Esophagus squamous epithelium (tissue), 5 donors: ENCODE data around the gene LCE1F. TPM values are rescaled to one million over a fixed set of nuclear protein-coding genes. Genes with fewer than 3 reads are reported as not detected.

Experiments
- DNase-seq: peaks from one replicate; lab custom pipeline; 2025; lab: John Stamatoyannopoulos, UW
- H3K27ac ChIP-seq, 4 donors: fragments of 200-600 bp; sonication (generic); one replicate each; pipeline ENCODE4 v1.5.1; 2016 to 2019; ENCODE audit warnings: mild to moderate bottlenecking in 1 of 4
- H3K27me3 ChIP-seq, 4 donors: fragments of 200-600 bp; sonication (generic); 1 replicate in 3 of 4; 2 replicates in 1 of 4; pipeline versions ENCODE4 v1.5.1 to v1.6.0; 2017 to 2021; ENCODE audit warnings: antibody characterized with exemption in 1 of 4
- H3K36me3 ChIP-seq, 3 donors: fragments of 200-600 bp; sonication (generic); one replicate each; pipeline ENCODE4 v1.5.1; 2016 to 2019
- H3K4me1 ChIP-seq, 3 donors: fragments of 200-600 bp; sonication (generic); one replicate each; pipeline ENCODE4 v1.5.1; 2017 to 2019
- H3K4me3 ChIP-seq, 4 donors: fragments of 200-600 bp; sonication (generic); 1 replicate in 3 of 4; 2 replicates in 1 of 4; pipeline ENCODE4 v1.5.1; 2016 to 2019; ENCODE audit warnings: mild to moderate bottlenecking in 2 of 4, moderate library complexity in 1 of 4
- H3K9me3 ChIP-seq, 3 donors: fragments of 200-600 bp; sonication (generic); one replicate each; pipeline ENCODE4 v1.5.1; 2016 to 2019
- CTCF ChIP-seq, 6 experiments: fragments of 450-650 bp in 4 of 6; fragments of 200-600 bp in 2 of 6; sonication (generic) in 2 of 6; IDR thresholded peaks; one replicate each; pipeline ENCODE4 v1.5.1; 2016 to 2019; ENCODE audit warnings: antibody characterized with exemption in 6 of 6, mild to moderate bottlenecking in 4 of 6, moderate library complexity in 4 of 6
- POLR2A ChIP-seq, 4 donors: fragments of 450-650 bp; IDR thresholded peaks; one replicate each; pipeline ENCODE4 v1.6.1; 2017; ENCODE audit warnings: antibody characterized with exemption in 4 of 4, mild to moderate bottlenecking in 4 of 4, moderate library complexity in 3 of 4
- WGBS, 2 donors: methylation state at CpG; one replicate each; pipeline ENCODE4 v1.1.5; 2018; 5-methylcytosine and 5-hydroxymethylcytosine counted together
- intact Hi-C: fragments of 100-400 bp; cut with DNase I; formaldehyde crosslinking; loops from one replicate; pipeline ENCODE4 v1.15.0; 2022
- total RNA-seq, 4 donors: library from RNA; depleted of rRNA; stranded (reverse); fragments of >200 nt; gene quantifications; one replicate each; pipeline ENCODE4 v1.1.0, GENCODE V29; 2016
- donor health status: DM: yes; HTN: yes; CAD: no.

The LCE1F gene
- total RNA-seq, 4 donors from 2014 or later: not detected

DNA sequence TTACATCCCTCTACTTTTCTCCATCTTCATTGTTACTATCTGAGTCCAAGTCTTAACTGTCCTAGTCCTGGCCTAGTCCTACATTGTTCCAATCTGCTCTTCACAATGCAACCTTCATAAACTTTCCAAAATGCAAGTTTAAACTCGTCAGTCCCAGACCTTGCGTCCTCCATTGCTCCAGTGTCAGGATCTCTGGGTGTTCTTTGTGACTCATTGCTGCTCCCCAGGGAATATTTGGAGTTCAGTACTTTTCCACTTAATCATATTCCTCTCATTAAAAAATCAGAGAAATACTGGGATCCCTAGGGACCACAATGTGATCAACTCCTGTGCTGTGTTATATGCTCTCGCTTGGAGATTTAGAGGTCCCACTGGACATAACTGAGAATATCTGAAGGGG is 35.1 kb upstream of the LCE1F start:
- TF ChIP-seq CTCF (IDR thresholded peaks at IDR 0.05): no peak
- TF ChIP-seq POLR2A (IDR thresholded peaks at IDR 0.05): no peak
- peaks cover 0 to 7% (median 4%) of the 10 kb centered on the region in 3 donors for H3K4me1 ChIP-seq
- 46 to 69% methylated on average over 3 of the region's 3 CpGs for WGBS, 2 donors
- no peaks in the 10 kb centered on the region for H3K27me3 ChIP-seq
- no peaks in the 10 kb centered on the region for H3K36me3 ChIP-seq
- intact Hi-C loops: no loop called here
- no peak overlapping the region for H3K27ac ChIP-seq
- H3K9me3 ChIP-seq: no peaks in the 10 kb centered on the region
- no peak overlapping the region for H3K4me3 ChIP-seq
- no peak for DNase-seq

DNA sequence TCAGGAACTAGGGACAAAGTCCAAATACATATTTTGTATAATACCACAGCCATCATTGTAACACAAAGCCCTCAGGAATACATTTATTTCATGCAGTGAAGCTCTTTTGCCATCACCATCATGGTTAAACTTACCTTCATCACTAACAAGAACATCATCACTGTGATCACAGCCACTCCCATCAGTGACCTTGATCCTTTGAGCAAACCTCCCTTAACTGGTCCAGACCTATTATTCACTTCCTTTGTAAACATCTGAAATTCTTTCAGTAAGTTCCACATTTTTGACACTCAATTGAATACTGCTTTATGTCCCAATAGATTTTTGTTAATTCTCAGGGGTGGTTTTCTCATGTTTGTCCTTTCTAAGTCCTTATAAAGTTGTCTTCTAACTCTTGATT is 33.3 kb upstream of the LCE1F start:
- Histone ChIP-seq H3K4me3 (no peak overlapping the region), H3K36me3 (no peaks in the 10 kb centered on the region), H3K27ac (no peak overlapping the region), H3K9me3 (no peaks in the 10 kb centered on the region), H3K27me3 (no peaks in the 10 kb centered on the region), H3K4me1 (peaks cover 0 to 7% (median 4%) of the 10 kb centered on the region in 3 donors)
- intact Hi-C loops: no loop called here
- no peak for TF ChIP-seq CTCF (IDR thresholded peaks at IDR 0.05)
- TF ChIP-seq POLR2A (IDR thresholded peaks at IDR 0.05): no peak
- no peak for DNase-seq

- no peaks in the 10 kb centered on the region for H3K36me3 ChIP-seq
- no peaks in the 10 kb centered on the region for H3K27me3 ChIP-seq
- intact Hi-C loops: no loop called here
- no peak overlapping the region for H3K4me3 ChIP-seq
- 36 to 58% methylated on average over 2 of the region's 2 CpGs for WGBS, 2 donors
- peaks cover 0 to 7% (median 4%) of the 10 kb centered on the region in 3 donors for H3K4me1 ChIP-seq
- no peaks in the 10 kb centered on the region for H3K9me3 ChIP-seq
- DNase-seq: no peak
- TF ChIP-seq CTCF (IDR thresholded peaks at IDR 0.05) (no peak), POLR2A (IDR thresholded peaks at IDR 0.05) (no peak)
- no peak overlapping the region for H3K27ac ChIP-seq
These were observed 31.4 kb upstream of the LCE1F start for GRCh38 chr1:152743371-152744145.

DNA sequence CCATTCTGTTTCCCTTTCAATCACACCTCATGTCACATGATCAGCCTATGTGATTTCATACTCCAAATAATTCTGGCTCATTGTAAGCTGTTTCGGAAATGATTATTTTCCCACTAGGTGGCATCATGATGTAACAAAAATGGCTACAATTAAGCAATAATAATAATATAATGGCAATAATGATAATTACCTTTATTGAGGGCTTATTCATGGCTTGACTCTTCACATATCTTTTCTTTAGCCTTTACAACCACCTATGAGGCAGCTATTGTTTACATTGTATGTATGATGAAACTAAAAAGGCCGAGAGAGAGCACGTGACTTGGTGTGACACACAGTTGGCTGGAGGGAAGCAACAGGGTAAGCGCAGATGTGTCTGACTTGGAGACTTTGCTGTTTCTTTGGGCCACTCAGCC is 29.6 kb upstream of the LCE1F start:
- no peak overlapping the region for H3K27ac ChIP-seq
- intact Hi-C loops: no loop called here
- peaks cover 0 to 7% (median 0%) of the 10 kb centered on the region in 3 donors for H3K4me1 ChIP-seq
- H3K9me3 ChIP-seq: no peaks in the 10 kb centered on the region
- H3K4me3 ChIP-seq: no peak overlapping the region
- peak in 2 of 6 experiments; percentile 32 to 50 for TF ChIP-seq CTCF (IDR thresholded peaks at IDR 0.05)
- no peak for TF ChIP-seq POLR2A (IDR thresholded peaks at IDR 0.05)
- 31 to 38% methylated on average over 4 of the region's 4 CpGs for WGBS, 2 donors
- no peaks in the 10 kb centered on the region for H3K36me3 ChIP-seq
- H3K27me3 ChIP-seq: peaks cover 0 to 13% (median 0%) of the 10 kb centered on the region in 4 donors
- no peak for DNase-seq

DNA sequence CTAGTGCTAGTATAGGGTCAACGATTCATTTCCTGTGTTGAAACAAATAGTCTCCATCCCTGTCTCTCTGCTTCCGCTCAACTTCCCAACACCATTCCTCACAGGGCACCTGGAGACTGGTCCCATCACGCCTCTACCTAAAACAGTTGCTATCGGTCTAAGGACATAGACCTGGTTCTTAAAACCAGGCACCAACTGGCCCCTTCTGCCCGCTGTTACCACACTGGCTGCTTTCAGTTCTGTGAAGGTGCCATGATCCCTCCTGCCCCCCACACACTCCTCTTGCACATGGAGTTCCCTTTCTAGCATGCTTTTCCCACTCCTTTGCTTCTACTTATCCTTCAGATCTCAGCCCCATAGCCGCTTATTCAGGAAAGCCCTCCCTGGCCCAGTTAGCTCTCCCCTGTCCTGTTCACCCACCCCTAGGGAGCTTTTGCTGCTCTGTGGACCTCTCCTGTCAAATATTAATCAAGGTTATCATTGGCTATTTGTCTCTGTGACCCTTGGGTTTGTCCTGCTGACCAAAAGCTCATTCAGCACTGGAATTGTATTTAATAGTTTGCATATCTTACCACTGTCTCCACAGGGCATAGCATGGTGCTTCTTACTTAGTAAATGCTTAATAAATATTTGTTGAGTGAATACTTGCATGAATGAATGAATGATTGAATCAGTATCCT is 29.0 kb upstream of the LCE1F start:
- no peak for DNase-seq
- Histone ChIP-seq H3K27me3 (peaks cover 0 to 18% (median 0%) of the 10 kb centered on the region in 4 donors), H3K36me3 (no peaks in the 10 kb centered on the region), H3K4me1 (peaks cover 0 to 7% (median 0%) of the 10 kb centered on the region in 3 donors), H3K9me3 (no peaks in the 10 kb centered on the region), H3K4me3 (no peak overlapping the region), H3K27ac (no peak overlapping the region)
- TF ChIP-seq CTCF (IDR thresholded peaks at IDR 0.05) (no peak), POLR2A (IDR thresholded peaks at IDR 0.05) (no peak)
- intact Hi-C loops: no loop called here
- 84 to 85% methylated on average over 6 of the region's 6 CpGs for WGBS, 2 donors
